AG09319 (cell line): ENCODE measurements around the gene ENKD1.

Experiments
- DNase-seq: peaks from one replicate; pipeline ENCODE4 v3.0.0-alpha.2; 2010; ENCODE audit warnings: low read depth; ENCODE audit errors: extremely low read depth
- CTCF ChIP-seq: IDR thresholded peaks from 2 replicates; pipeline ENCODE4 v1.5.1; 2011; ENCODE audit warnings: low read depth, mild to moderate bottlenecking, inconsistent platforms, low read length, moderate library complexity

ENKD1 gene

GRCh38 chr16:67667453-67667816 lies 885 bp upstream of the ENKD1 start:
- no peak for DNase-seq
- TF ChIP-seq CTCF = no peak

GRCh38 chr16:67666032-67666551 lies 458 bp downstream of the ENKD1 start:
- no peak for TF ChIP-seq CTCF
- DNase-seq = no peak

- TF ChIP-seq CTCF = no peak
- DNase-seq = no peak
These were observed 952 bp downstream of the ENKD1 start for GRCh38 chr16:67665598-67665997.

GRCh38 chr16:67664871-67665270 lies 1.7 kb downstream of the ENKD1 start:
- DNase-seq = no peak
- TF ChIP-seq CTCF = no peak

GRCh38 chr16:67664258-67664657 lies 2.3 kb downstream of the ENKD1 start:
- no peak for DNase-seq

GRCh38 chr16:67663877-67664222 lies 2.7 kb downstream of the ENKD1 start:
- no peak for DNase-seq
- no peak for TF ChIP-seq CTCF

More at GRCh38 chr16:67664258-67664657, 2.3 kb downstream of the ENKD1 start:
- TF ChIP-seq CTCF = no peak

- no peak; the same call in 1 of the 2 replicates for TF ChIP-seq CTCF
- no peak for DNase-seq
These were observed 3.2 kb downstream of the ENKD1 start for GRCh38 chr16:67663151-67663876.
